Measurements from ENCODE around the gene ADAMTS17. TPM values are rescaled to one million over a fixed set of nuclear protein-coding genes. Genes with fewer than 3 reads are reported as not detected.

Gene ADAMTS17
- polyA plus RNA-seq, 4 donors = 0.45 to 3.1 (median 1.2) TPM

GRCh38 chr15:100111125-100112060, 230.4 kb downstream of the ADAMTS17 start:
- FAIRE-seq (no peak), DNase-seq (peak; percentile 6 to 24)
- no peaks in the 10 kb centered on the region for H3K9me3 ChIP-seq (ENCODE audit: control insufficient read depth in 2 of 2, insufficient read depth in 1 of 2, low read depth in 1 of 2, low read length in 1 of 2)
- no peaks in the 10 kb centered on the region for H3K27me3 ChIP-seq (ENCODE audit: control insufficient read depth in 3 of 3, insufficient read depth in 3 of 3, low read length in 3 of 3)
- H3K27ac ChIP-seq (ENCODE audit: low read depth in 1 of 3, low read length in 2 of 3) = peak overlapping the region in 1 of 3 donors; percentile 64
- H3K4me1 ChIP-seq (ENCODE audit: control insufficient read depth in 3 of 3, insufficient read depth in 2 of 3, low read depth in 1 of 3, low read length in 2 of 3) = peaks cover 0 to 11% (median 7%) of the 10 kb centered on the region in 3 donors
- H3K4me3 ChIP-seq (ENCODE audit: low read depth in 1 of 3, low read length in 3 of 3) = no peak overlapping the region
- H3K36me3 ChIP-seq (ENCODE audit: control insufficient read depth in 3 of 3, insufficient read depth in 2 of 3, low read depth in 1 of 3, low read length in 3 of 3) = no peaks in the 10 kb centered on the region
- WGBS, 3 donors = 43 to 48% (median 48%) methylated on average over 15 of the region's 15 CpGs

- 88 to 94% (median 89%) methylated on average over 14 of the region's 14 CpGs for WGBS, 3 donors
- DNase-seq = no peak
- no peaks in the 10 kb centered on the region for H3K36me3 ChIP-seq (ENCODE audit: control insufficient read depth in 3 of 3, insufficient read depth in 2 of 3, low read depth in 1 of 3, low read length in 3 of 3)
- H3K9me3 ChIP-seq (ENCODE audit: control insufficient read depth in 2 of 2, insufficient read depth in 1 of 2, low read depth in 1 of 2, low read length in 1 of 2) = no peaks in the 10 kb centered on the region
- no peaks in the 10 kb centered on the region for H3K27me3 ChIP-seq (ENCODE audit: control insufficient read depth in 3 of 3, insufficient read depth in 3 of 3, low read length in 3 of 3)
- no peak overlapping the region for H3K4me3 ChIP-seq (ENCODE audit: low read depth in 1 of 3, low read length in 3 of 3)
- H3K4me1 ChIP-seq (ENCODE audit: control insufficient read depth in 3 of 3, insufficient read depth in 2 of 3, low read depth in 1 of 3, low read length in 2 of 3) = peaks cover 0 to 11% (median 6%) of the 10 kb centered on the region in 3 donors
- H3K27ac ChIP-seq (ENCODE audit: low read depth in 1 of 3, low read length in 2 of 3) = no peak overlapping the region
- no peak for FAIRE-seq
These were observed 232.2 kb downstream of the ADAMTS17 start for GRCh38 chr15:100109486-100110035.

- FAIRE-seq = no peak
- 92 to 96% (median 95%) methylated on average over 15 of the region's 15 CpGs for WGBS, 3 donors
- DNase-seq = no peak
These were observed 232.9 kb downstream of the ADAMTS17 start for GRCh38 chr15:100108846-100109245.

GRCh38 chr15:100108346-100108745, 233.4 kb downstream of the ADAMTS17 start:
- Histone ChIP-seq H3K4me1 (ENCODE audit: control insufficient read depth in 3 of 3, insufficient read depth in 2 of 3, low read depth in 1 of 3, low read length in 2 of 3) (peaks cover 0 to 8% (median 4%) of the 10 kb centered on the region in 3 donors), H3K27me3 (ENCODE audit: control insufficient read depth in 3 of 3, insufficient read depth in 3 of 3, low read length in 3 of 3) (no peaks in the 10 kb centered on the region), H3K36me3 (ENCODE audit: control insufficient read depth in 3 of 3, insufficient read depth in 2 of 3, low read depth in 1 of 3, low read length in 3 of 3) (no peaks in the 10 kb centered on the region), H3K9me3 (ENCODE audit: control insufficient read depth in 2 of 2, insufficient read depth in 1 of 2, low read depth in 1 of 2, low read length in 1 of 2) (no peaks in the 10 kb centered on the region), H3K4me3 (ENCODE audit: low read depth in 1 of 3, low read length in 3 of 3) (no peak overlapping the region), H3K27ac (ENCODE audit: low read depth in 1 of 3, low read length in 2 of 3) (no peak overlapping the region)
- DNase-seq = no peak
- 94 to 98% (median 95%) methylated on average over 8 of the region's 8 CpGs for WGBS, 3 donors
- FAIRE-seq = no peak

More at GRCh38 chr15:100108846-100109245, 232.9 kb downstream of the ADAMTS17 start:
- H3K27me3 ChIP-seq (ENCODE audit: control insufficient read depth in 3 of 3, insufficient read depth in 3 of 3, low read length in 3 of 3) = no peaks in the 10 kb centered on the region
- peaks cover 0 to 8% (median 4%) of the 10 kb centered on the region in 3 donors for H3K4me1 ChIP-seq (ENCODE audit: control insufficient read depth in 3 of 3, insufficient read depth in 2 of 3, low read depth in 1 of 3, low read length in 2 of 3)
- no peak overlapping the region for H3K27ac ChIP-seq (ENCODE audit: low read depth in 1 of 3, low read length in 2 of 3)
- no peaks in the 10 kb centered on the region for H3K9me3 ChIP-seq (ENCODE audit: control insufficient read depth in 2 of 2, insufficient read depth in 1 of 2, low read depth in 1 of 2, low read length in 1 of 2)
- H3K4me3 ChIP-seq (ENCODE audit: low read depth in 1 of 3, low read length in 3 of 3) = no peak overlapping the region
- no peaks in the 10 kb centered on the region for H3K36me3 ChIP-seq (ENCODE audit: control insufficient read depth in 3 of 3, insufficient read depth in 2 of 3, low read depth in 1 of 3, low read length in 3 of 3)

- DNase-seq (no peak), FAIRE-seq (no peak)
- Histone ChIP-seq H3K27me3 (ENCODE audit: control insufficient read depth in 3 of 3, insufficient read depth in 3 of 3, low read length in 3 of 3) (no peaks in the 10 kb centered on the region), H3K27ac (ENCODE audit: low read depth in 1 of 3, low read length in 2 of 3) (no peak overlapping the region), H3K4me1 (ENCODE audit: control insufficient read depth in 3 of 3, insufficient read depth in 2 of 3, low read depth in 1 of 3, low read length in 2 of 3) (peaks cover 0 to 8% (median 4%) of the 10 kb centered on the region in 3 donors), H3K9me3 (ENCODE audit: control insufficient read depth in 2 of 2, insufficient read depth in 1 of 2, low read depth in 1 of 2, low read length in 1 of 2) (no peaks in the 10 kb centered on the region), H3K36me3 (ENCODE audit: control insufficient read depth in 3 of 3, insufficient read depth in 2 of 3, low read depth in 1 of 3, low read length in 3 of 3) (no peaks in the 10 kb centered on the region), H3K4me3 (ENCODE audit: low read depth in 1 of 3, low read length in 3 of 3) (no peak overlapping the region)
- 93 to 96% (median 93%) methylated on average over 9 to 11 of the region's 11 CpGs for WGBS, 3 donors
These were observed 234.1 kb downstream of the ADAMTS17 start for GRCh38 chr15:100107606-100108225.

GRCh38 chr15:100107151-100107550, 234.6 kb downstream of the ADAMTS17 start:
- WGBS, 3 donors = 91 to 95% (median 95%) methylated on average over 8 of the region's 8 CpGs
- Histone ChIP-seq H3K36me3 (ENCODE audit: control insufficient read depth in 3 of 3, insufficient read depth in 2 of 3, low read depth in 1 of 3, low read length in 3 of 3) (no peaks in the 10 kb centered on the region), H3K27me3 (ENCODE audit: control insufficient read depth in 3 of 3, insufficient read depth in 3 of 3, low read length in 3 of 3) (no peaks in the 10 kb centered on the region), H3K4me3 (ENCODE audit: low read depth in 1 of 3, low read length in 3 of 3) (no peak overlapping the region), H3K4me1 (ENCODE audit: control insufficient read depth in 3 of 3, insufficient read depth in 2 of 3, low read depth in 1 of 3, low read length in 2 of 3) (peaks cover 0 to 8% (median 4%) of the 10 kb centered on the region in 3 donors), H3K9me3 (ENCODE audit: control insufficient read depth in 2 of 2, insufficient read depth in 1 of 2, low read depth in 1 of 2, low read length in 1 of 2) (no peaks in the 10 kb centered on the region), H3K27ac (ENCODE audit: low read depth in 1 of 3, low read length in 2 of 3) (no peak overlapping the region)
- no peak for FAIRE-seq
- DNase-seq = no peak

- WGBS, 3 donors = 66 to 88% (median 74%) methylated on average over 8 of the region's 8 CpGs
- Histone ChIP-seq H3K4me1 (ENCODE audit: control insufficient read depth in 3 of 3, insufficient read depth in 2 of 3, low read depth in 1 of 3, low read length in 2 of 3) (peaks cover 0 to 8% (median 1%) of the 10 kb centered on the region in 3 donors), H3K36me3 (ENCODE audit: control insufficient read depth in 3 of 3, insufficient read depth in 2 of 3, low read depth in 1 of 3, low read length in 3 of 3) (no peaks in the 10 kb centered on the region), H3K27ac (ENCODE audit: low read depth in 1 of 3, low read length in 2 of 3) (no peak overlapping the region), H3K4me3 (ENCODE audit: low read depth in 1 of 3, low read length in 3 of 3) (no peak overlapping the region), H3K27me3 (ENCODE audit: control insufficient read depth in 3 of 3, insufficient read depth in 3 of 3, low read length in 3 of 3) (no peaks in the 10 kb centered on the region), H3K9me3 (ENCODE audit: control insufficient read depth in 2 of 2, insufficient read depth in 1 of 2, low read depth in 1 of 2, low read length in 1 of 2) (no peaks in the 10 kb centered on the region)
- DNase-seq (no peak), FAIRE-seq (no peak)
These were observed 235.0 kb downstream of the ADAMTS17 start for GRCh38 chr15:100106732-100107131.

GRCh38 chr15:100105101-100105500, 236.7 kb downstream of the ADAMTS17 start:
- Histone ChIP-seq H3K36me3 (ENCODE audit: control insufficient read depth in 3 of 3, insufficient read depth in 2 of 3, low read depth in 1 of 3, low read length in 3 of 3) (no peaks in the 10 kb centered on the region), H3K4me1 (ENCODE audit: control insufficient read depth in 3 of 3, insufficient read depth in 2 of 3, low read depth in 1 of 3, low read length in 2 of 3) (no peaks in the 10 kb centered on the region), H3K27me3 (ENCODE audit: control insufficient read depth in 3 of 3, insufficient read depth in 3 of 3, low read length in 3 of 3) (no peaks in the 10 kb centered on the region), H3K4me3 (ENCODE audit: low read depth in 1 of 3, low read length in 3 of 3) (no peak overlapping the region), H3K27ac (ENCODE audit: low read depth in 1 of 3, low read length in 2 of 3) (no peak overlapping the region), H3K9me3 (ENCODE audit: control insufficient read depth in 2 of 2, insufficient read depth in 1 of 2, low read depth in 1 of 2, low read length in 1 of 2) (no peaks in the 10 kb centered on the region)
- FAIRE-seq (no peak), DNase-seq (no peak)
- 94 to 97% (median 95%) methylated on average over 6 of the region's 6 CpGs for WGBS, 3 donors
